ENCODE data around the gene IRF3. TPM values are rescaled to one million over a fixed set of nuclear protein-coding genes. Genes with fewer than 3 reads are reported as not detected.
A peak's percentile ranks its signal among the peaks of the same experiment; 100 is the strongest.

Gene IRF3
- total and polyA plus RNA-seq, 2 of the 4 experiments (the other 2 are of a cell fraction): 39.6 to 65.2 TPM

DNA sequence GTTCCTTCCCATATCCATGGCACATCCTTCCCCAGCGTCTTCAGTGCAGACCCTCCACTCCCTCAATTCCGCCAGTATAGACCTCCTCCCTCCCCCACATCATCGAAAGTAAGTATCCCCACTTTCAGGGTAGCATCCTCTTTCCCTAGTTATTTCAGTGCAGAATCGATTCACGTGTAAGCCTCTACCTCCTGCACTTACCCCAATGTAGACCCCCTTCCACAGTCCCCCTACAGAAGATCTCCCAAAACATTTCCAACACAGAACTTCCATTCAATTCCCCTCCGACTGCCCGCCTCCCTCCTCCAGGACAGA lies 664 bp downstream of the IRF3 start:
- Histone ChIP-seq H2AK5ac (ENCODE audit: low read depth, low read length) (peak overlapping the region; percentile 96), H3K4me3 (ENCODE audit: insufficient read depth, low read depth, low read length) (peak overlapping the region; percentile 77), H3K4me2 (ENCODE audit: low read depth, low read length) (peak overlapping the region; percentile 92), H3K4me1 (ENCODE audit: control insufficient read depth, insufficient read depth, low read length) (peaks cover 9% of the 10 kb centered on the region), H3K18ac (ENCODE audit: low read depth, low read length) (peak overlapping the region; percentile 22), H2BK20ac (ENCODE audit: low read depth, low read length) (no peak overlapping the region), H3K9me3 (ENCODE audit: control insufficient read depth, insufficient read depth, low read length) (no peaks in the 10 kb centered on the region), H2AFZ (replicated peaks; ENCODE audit: low read length, poor library complexity) (peak overlapping the region; percentile 93), H3K23ac (ENCODE audit: low read depth, low read length) (peak overlapping the region; percentile 97), H3K27me3 (ENCODE audit: control insufficient read depth, insufficient read depth, low read length) (no peaks in the 10 kb centered on the region), H4K5ac (ENCODE audit: low read depth, low read length) (peak overlapping the region; percentile 53), H3K9me1 (ENCODE audit: insufficient read depth, low read length) (peaks cover 3% of the 10 kb centered on the region; the same call in 1 of the 2 replicates), H3K14ac (replicated peaks; ENCODE audit: low read depth, low read length) (peak overlapping the region; percentile 89), H2AK9ac (replicated peaks; ENCODE audit: low read depth, low read length, poor library complexity) (peak overlapping the region; percentile 86), H2BK15ac (ENCODE audit: low read depth, low read length) (no peak overlapping the region), H3K56ac (ENCODE audit: extremely low read depth, insufficient read depth, low read length) (peak overlapping the region; percentile 71; the same call in 1 of the 2 replicates), H4K91ac (ENCODE audit: insufficient read depth, low read depth, low read length) (peak overlapping the region; percentile 69), H2BK120ac (ENCODE audit: low read depth, low read length) (no peak overlapping the region), H3K36me3 (ENCODE audit: control insufficient read depth, insufficient read depth, low read length) (peaks cover 26% of the 10 kb centered on the region), H3K27ac (ENCODE audit: insufficient read depth, low read length) (peak overlapping the region; percentile 87), H4K8ac (ENCODE audit: low read depth in 2 of 2, low read length in 2 of 2) (peak overlapping the region; percentile 42 to 91), H2BK5ac (ENCODE audit: low read depth, low read length, poor library complexity, severe bottlenecking) (peak overlapping the region; percentile 88), H4K20me1 (ENCODE audit: insufficient read depth, low read length) (peaks cover 12% of the 10 kb centered on the region; the same call in 1 of the 2 replicates), H3K79me1 (ENCODE audit: low read depth in 1 of 2, low read length in 2 of 2) (peaks cover 10 to 56% of the 10 kb centered on the region in 2 experiments; a peak in 3 of 4 replicates), H3K4ac (ENCODE audit: low read depth, low read length) (peak overlapping the region; percentile 92), H3K9ac (ENCODE audit: low read depth, low read length) (peak overlapping the region; percentile 91)
- DNase-seq (no peak), ATAC-seq (ENCODE audit: low read depth) (peak; percentile 2)
- ChIA-PET POLR2A (ENCODE audit: unreplicated experiment) (no interaction called here), CTCF (interaction anchor here (0.6 to 1.0 kb wide), 3 partner anchors 10 to 137 kb away, joined by 3 read pairs; partner anchors contain the start of gene RCN3)
- no TSS peak for BruUV-seq (replicated peaks)
- intact Hi-C loops (cut with micrococcal nuclease) (loop anchor here (1.0 kb wide), 1 partner anchor 23 kb away; the partner anchor contains the start of gene SCAF1), in situ Hi-C loops (cut with MboI; ENCODE audit: low sequenced_read_pairs) (loop anchor here (10.0 kb wide), 1 partner anchor 170 kb away; the partner anchor contains the start of gene RPS11), dilution Hi-C loops (cut with HindIII; ENCODE audit: low sequenced_read_pairs, unreplicated experiment) (no loop called here)
- TF ChIP-seq SMC3 (IDR thresholded peaks at IDR 0.05; ENCODE audit: low read depth, low read length) (no peak), CEBPB (IDR thresholded peaks at IDR 0.05; ENCODE audit: low read depth, low read length) (no peak), BHLHE40 (IDR thresholded peaks at IDR 0.05; ENCODE audit: low read depth, low read length) (no peak), CHD1 (IDR thresholded peaks at IDR 0.05; ENCODE audit: low read depth, low read length) (no peak), NFE2L2 (IDR thresholded peaks at IDR 0.05; ENCODE audit: low read depth, low read length) (no peak), MAZ (IDR thresholded peaks at IDR 0.05; ENCODE audit: borderline replicate concordance, low read depth, low read length) (no peak), ELK1 (IDR thresholded peaks at IDR 0.05; ENCODE audit: borderline replicate concordance, low read depth, low read length) (no peak), MAFK (IDR thresholded peaks at IDR 0.05; ENCODE audit: low read depth, low read length) (no peak)
- TF ChIP-seq, protein P1, sequence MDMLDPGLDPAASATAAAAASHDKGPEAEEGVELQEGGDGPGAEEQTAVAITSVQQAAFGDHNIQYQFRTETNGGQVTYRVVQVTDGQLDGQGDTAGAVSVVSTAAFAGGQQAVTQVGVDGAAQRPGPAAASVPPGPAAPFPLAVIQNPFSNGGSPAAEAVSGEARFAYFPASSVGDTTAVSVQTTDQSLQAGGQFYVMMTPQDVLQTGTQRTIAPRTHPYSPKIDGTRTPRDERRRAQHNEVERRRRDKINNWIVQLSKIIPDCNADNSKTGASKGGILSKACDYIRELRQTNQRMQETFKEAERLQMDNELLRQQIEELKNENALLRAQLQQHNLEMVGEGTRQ (IDR thresholded peaks at IDR 0.05; ENCODE audit: low read depth, low read length): no peak
- TF ChIP-seq, protein P2, sequence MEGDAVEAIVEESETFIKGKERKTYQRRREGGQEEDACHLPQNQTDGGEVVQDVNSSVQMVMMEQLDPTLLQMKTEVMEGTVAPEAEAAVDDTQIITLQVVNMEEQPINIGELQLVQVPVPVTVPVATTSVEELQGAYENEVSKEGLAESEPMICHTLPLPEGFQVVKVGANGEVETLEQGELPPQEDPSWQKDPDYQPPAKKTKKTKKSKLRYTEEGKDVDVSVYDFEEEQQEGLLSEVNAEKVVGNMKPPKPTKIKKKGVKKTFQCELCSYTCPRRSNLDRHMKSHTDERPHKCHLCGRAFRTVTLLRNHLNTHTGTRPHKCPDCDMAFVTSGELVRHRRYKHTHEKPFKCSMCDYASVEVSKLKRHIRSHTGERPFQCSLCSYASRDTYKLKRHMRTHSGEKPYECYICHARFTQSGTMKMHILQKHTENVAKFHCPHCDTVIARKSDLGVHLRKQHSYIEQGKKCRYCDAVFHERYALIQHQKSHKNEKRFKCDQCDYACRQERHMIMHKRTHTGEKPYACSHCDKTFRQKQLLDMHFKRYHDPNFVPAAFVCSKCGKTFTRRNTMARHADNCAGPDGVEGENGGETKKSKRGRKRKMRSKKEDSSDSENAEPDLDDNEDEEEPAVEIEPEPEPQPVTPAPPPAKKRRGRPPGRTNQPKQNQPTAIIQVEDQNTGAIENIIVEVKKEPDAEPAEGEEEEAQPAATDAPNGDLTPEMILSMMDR (conservative IDR thresholded peaks at IDR 0.05; ENCODE audit: low read depth, low read length): no peak
- 0% methylated on average over 7 of the region's 7 CpGs; no CpG with 5 or more reads in 1 of the 2 experiments for WGBS, 2 experiments (ENCODE audit: extremely low coverage in 2 of 2, insufficient read length in 1 of 2)

All from IMR-90 (cell line).